GM12801 (cell line): ENCODE measurements around the gene MSL1.

ENCODE experiments used
- CTCF ChIP-seq: IDR thresholded peaks from one replicate; pipeline ENCODE4 v1.5.1; 2011; ENCODE audit warnings: control low read depth; ENCODE audit not compliant: insufficient read length; ENCODE audit errors: extremely low read depth

The MSL1 gene

GRCh38 chr17:40173778-40174135, 52.0 kb downstream of the MSL1 start:
- no peak for TF ChIP-seq CTCF

GRCh38 chr17:40174514-40174913, 52.7 kb downstream of the MSL1 start:
- no peak for TF ChIP-seq CTCF

- TF ChIP-seq CTCF = no peak
Measured at GRCh38 chr17:40175928-40176753, 54.4 kb downstream of the MSL1 start.

- TF ChIP-seq CTCF = no peak
Measured at GRCh38 chr17:40176754-40177110, 55.0 kb downstream of the MSL1 start.

GRCh38 chr17:40177275-40177874, 55.6 kb downstream of the MSL1 start, which contains the start of gene RAPGEFL1:
TSS of gene RAPGEFL1 (plus strand) at chr17:40177470. CDS start at chr17:40177862, 392 bp downstream.
- TF ChIP-seq CTCF = no peak

GRCh38 chr17:40178021-40178601, 56.3 kb downstream of the MSL1 start:
- TF ChIP-seq CTCF = no peak

- no peak for TF ChIP-seq CTCF
Measured at GRCh38 chr17:40178660-40179059, 56.9 kb downstream of the MSL1 start.
